NCI-H1048 (cell line): ENCODE data around the gene DECR2.
"Not testable (repeated sequence)": the region's sequence is repeated elsewhere in the genome, so short reads cannot be mapped to it uniquely, and the experiment has no call there.

Source experiments
- DNase-seq: peaks from one replicate; lab custom pipeline; 2025; lab: John Stamatoyannopoulos, UW

Gene DECR2

DNA sequence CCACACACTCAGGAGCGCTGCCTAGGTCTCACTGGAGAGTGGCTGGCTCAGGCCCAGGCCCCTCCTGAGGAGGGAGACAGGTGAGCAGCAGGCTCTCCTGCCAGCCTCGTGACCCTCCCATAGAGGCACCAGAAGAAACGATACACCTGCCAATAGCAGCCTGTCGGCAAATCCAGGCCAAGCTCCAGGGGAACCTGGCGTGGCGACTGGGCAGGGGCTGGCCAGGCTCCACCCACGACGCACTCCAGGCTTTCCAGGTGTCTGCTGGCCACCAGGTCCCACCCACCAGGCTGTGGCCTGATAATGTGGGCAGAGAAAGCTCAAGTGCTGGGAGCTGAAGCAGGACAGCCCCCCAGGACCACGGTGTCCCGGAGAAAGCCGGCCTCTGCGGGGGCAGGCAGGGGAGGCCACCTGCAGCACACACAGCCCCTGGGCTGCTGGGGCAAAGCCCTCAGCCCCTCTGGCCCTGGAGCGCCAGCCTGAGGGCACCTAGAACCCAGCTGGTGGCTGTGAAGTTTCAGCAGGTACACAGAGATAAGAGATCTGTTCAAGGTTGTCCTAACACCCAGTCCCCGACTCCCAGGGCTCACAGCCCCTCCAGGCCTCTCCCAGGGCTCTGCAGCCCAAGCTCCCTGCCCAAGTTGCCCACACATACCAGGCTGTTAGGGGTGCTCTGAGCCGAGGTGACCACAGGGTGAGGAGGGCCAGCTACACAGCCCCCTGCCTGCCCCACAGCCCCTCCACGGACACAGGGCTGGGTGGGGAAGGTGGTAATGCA lies 22.3 kb upstream of the DECR2 start:
- DNase-seq, result no peak

GRCh38 chr16:379961-380761 lies 21.5 kb upstream of the DECR2 start:
- no peak for DNase-seq

GRCh38 chr16:380762-381011 lies 21.0 kb upstream of the DECR2 start:
- DNase-seq, result no peak

- DNase-seq, result no peak
Measured at GRCh38 chr16:381012-381788, 20.5 kb upstream of the DECR2 start.

DNA sequence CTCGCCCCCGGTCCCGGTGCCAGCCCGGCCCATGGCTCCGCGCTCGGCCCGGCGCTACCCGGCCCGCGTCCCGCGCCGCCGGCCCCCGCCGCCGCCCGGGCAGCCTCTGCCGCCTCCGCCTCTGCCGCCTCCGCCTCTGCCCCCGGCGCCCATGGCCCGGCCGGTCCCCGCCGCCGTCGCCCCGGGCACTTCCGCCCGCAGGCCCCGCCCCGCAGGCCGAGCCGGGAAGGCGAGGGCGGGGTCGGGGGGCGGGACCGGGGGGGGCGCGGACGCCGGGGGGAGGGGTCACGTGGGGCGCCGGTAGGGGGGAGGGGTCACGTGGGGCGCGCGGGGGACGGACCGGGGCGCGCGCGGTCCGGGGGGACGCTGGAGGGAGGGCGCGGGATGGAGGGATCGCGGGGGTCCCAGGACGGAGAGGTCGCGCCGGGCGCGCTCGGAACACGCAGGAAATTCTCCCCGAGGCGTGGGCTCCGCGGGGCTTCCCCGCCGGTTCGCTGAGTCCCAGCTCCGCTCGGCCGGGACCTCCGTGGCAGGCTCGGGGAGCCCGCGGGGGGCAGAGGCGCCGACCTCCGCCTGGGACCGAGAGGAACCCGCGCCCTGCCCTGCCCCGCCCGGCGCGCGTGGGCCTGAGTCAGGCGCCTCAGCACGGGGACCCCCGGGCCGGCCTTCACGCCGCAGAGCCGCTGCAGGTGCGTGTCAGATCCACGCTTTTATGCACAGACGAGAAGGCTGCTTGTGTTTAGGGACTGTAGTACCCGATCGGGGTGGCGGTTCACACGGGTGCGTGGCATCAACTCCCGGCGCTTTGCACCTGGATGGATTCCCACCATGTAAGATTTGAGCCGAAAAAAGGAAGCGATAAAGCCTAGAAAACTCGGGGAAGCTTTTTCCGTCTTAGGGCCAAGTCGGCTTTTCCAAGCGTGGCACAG lies 19.6 kb upstream of the DECR2 start, which contains the start of gene PGAP6:
Gene PGAP6, minus strand, starts transcription at position 190 of the 929 bp plus-strand sequence. Its CDS starts 157 bp downstream, at position 33.
- no peak for DNase-seq

- no peak for DNase-seq
Measured at GRCh38 chr16:383326-384051, 18.2 kb upstream of the DECR2 start.

GRCh38 chr16:386641-387156 lies 15.0 kb upstream of the DECR2 start:
- no peak for DNase-seq

DNA sequence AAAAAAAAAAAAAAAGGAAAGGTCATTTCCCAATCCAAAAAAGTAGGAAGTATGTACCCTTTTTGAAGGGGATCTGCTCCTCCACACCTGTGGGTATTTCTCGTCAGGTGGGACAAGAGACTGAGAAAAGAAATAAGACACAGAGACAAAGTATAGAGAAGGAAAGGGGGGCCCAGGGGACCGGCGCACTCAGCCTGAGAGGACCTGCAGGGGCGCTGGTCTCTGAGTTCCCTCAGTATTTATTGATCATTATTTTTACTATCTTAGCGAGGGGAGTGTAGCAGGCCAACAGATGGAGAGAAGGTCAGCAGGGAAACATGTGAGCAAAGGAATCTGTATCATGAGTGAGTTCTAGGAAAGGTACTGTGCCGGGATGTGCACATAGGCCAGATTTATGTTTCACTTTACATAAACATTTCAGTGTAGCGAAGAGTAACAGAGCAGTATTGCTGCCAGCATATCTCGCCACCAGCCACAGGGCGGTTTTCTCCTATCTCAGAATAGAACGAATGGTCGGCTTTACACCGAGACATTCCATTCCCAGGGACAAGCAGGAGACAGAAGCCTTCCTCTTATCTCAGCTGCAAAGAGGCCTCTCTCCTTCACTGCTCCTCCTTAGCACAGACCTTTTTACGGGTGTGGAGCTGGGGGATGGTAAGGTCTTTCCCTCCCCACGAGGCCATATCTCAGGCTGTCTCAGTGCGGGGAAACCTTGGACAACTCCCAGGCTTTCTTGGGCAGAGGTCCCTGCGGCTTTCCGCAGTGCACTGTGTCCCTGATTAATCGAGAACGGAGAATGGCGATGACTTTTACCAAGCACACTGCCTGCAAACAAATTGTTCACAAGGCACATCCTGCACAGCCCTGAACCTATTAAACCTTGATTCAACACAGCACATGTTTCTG lies 13.7 kb upstream of the DECR2 start:
- not testable (repeated sequence) for DNase-seq

DNA sequence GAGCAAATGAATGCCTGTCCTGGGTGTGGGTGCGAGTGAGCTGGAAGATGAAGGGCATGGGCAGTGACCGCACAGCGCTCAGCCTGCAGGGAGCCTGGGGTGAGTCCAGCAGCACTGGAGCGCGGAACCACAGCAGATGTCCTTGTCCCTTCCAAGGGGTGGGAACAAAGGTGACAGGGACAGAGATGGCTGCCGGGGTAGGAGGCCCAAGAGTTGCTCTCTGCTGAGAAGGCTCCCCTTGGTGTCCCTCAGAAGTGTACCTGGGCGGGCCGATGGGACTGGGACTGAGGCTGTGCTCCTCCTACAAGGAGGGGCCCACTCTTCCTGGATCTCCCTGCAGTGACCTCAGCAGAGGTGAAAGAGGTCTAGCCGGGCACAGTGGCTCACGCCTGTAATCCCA lies 12.3 kb upstream of the DECR2 start:
- no peak for DNase-seq

- DNase-seq, result no peak
Measured at GRCh38 chr16:391885-392335, 9.8 kb upstream of the DECR2 start.

GRCh38 chr16:392450-393030 lies 9.1 kb upstream of the DECR2 start:
- DNase-seq, result no peak

- no peak for DNase-seq
Measured at GRCh38 chr16:396199-396598, 5.5 kb upstream of the DECR2 start.

DNA sequence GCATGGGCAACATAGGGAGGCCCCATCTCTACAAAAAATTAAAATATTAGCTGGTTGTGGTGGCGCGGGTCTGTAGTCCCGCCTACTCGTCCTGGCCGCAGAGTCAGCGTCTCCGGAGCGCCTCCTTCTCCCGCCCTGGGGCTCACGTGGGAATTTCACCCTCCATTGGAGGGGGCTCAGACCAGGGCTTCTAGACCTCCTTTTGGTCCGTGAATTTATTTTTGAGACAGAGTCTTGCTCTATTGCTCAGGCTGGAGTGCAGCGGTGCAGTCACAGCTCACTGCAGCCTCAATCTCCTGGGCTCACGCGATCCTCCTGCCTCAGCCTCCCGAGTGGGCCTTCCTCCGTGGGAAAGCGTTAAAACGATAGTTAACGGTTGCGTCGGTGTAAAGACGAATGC lies 5.1 kb upstream of the DECR2 start:
- DNase-seq, result no peak

DNA sequence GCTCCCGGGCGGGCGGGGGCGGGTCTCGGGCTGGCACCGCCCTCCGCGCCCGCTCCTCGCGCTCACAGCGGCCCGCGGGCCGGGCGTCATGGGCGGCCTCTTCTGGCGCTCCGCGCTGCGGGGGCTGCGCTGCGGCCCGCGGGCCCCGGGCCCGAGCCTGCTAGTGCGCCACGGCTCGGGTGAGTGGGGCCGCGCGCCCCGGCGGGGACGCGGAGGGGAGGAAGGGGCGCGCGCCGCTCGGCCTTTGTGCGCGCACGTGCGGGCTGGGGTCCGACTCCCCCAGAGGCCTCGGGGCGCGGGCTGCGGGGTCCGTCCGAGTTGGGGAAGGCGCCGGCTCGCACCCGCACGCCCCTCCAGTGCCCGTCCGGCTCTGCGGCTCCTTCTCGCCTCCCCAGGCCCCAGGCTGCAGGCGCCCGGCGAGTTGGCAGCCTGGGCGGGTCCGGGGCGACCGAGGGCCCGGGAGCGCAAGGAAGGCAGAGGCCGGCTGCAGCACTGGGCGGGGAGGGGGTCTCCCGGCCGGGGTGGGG lies 4.5 kb upstream of the DECR2 start, which contains the start of gene NME4:
Gene NME4, plus strand, starts transcription at position 65 of the 527 bp plus-strand sequence. Its CDS starts 24 bp downstream, at position 89.
- no peak for DNase-seq

GRCh38 chr16:397736-398332 lies 3.9 kb upstream of the DECR2 start:
- no peak for DNase-seq

DNA sequence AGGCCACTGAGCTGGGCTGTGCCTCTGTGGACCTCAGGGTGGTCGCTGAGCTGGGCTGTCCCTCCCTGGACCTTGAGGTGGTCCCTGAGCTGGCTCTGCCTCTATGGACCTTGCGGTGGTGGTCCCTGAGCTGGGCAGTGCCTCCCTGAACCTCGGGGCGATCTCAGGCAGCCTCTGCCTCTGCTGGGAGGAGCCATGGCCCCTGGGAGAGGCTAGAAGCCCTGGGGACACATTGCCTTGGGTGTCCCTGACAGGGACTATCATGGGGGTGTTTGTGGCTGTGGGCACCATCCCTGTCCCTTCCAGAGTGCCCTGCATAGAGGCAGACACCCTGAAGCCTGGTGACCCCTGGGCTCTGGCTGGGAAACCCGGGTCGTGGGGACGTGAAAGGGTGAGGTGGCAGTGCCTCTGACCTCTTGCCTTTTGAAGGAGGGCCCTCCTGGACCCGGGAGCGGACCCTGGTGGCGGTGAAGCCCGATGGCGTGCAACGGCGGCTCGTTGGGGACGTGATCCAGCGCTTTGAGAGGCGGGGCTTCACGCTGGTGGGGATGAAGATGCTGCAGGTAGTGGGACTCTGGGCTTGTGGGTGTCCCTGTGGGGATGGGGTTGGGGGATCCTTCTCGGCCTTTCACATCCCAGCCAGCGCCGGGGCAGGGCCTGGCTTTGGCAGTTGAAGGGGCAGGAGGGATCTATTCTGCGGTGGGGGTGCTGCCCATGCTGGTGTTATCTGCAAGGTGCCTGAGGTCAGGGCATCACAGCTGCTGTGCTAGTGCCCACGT lies 2.9 kb upstream of the DECR2 start:
- no peak for DNase-seq

DNA sequence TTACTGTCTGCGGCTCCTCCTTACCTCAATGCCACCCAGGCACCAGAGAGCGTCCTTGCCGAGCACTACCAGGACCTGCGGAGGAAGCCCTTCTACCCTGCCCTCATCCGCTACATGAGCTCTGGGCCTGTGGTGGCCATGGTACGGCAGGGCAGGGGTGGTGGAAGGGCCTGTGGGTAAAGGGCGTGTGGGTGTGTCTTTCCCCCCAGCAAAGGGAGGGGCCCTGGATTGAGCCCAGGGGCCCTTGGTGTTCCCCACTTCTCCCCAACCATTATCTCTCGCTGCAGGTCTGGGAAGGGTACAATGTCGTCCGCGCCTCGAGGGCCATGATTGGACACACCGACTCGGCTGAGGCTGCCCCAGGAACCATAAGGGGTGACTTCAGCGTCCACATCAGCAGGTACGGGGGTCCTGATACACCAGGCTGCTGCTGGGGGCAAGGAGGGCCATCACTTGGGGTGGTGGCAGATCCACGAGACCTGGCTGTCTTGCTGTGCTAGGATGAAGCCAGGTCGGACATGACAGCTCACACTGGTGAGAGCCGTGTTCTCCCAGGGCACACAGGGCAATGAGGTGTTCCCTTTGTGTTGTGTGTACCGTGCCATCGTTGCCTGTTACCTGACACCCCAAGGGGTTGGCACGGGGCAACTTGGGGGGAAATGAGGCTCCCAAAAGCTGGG lies 2.2 kb upstream of the DECR2 start:
- DNase-seq, result no peak
